Astrocyte (in vitro differentiated cells and primary cell): ENCODE measurements around the gene MCHR1. TPM values are rescaled to one million over a fixed set of nuclear protein-coding genes. Genes with fewer than 3 reads are reported as not detected.

Experiments
- DNase-seq: peaks from one replicate; pipeline ENCODE4 v3.0.0-alpha.2; 2010; ENCODE audit warnings: low read depth
- FAIRE-seq: peaks from 2 replicates; lab custom pipeline; 2011; peaks lifted over from hg19 to GRCh38; lab: Jason Lieb, UNC
- H2AFZ ChIP-seq: 2 replicates; pipeline ENCODE4 v1.6.0; 2012; ENCODE audit warnings: low read depth, low read length, inconsistent platforms
- H3K27ac ChIP-seq: 2 replicates; pipeline ENCODE4 v1.5.1; 2011; ENCODE audit warnings: low read depth, low read length, inconsistent platforms
- H3K27me3 ChIP-seq: 2 replicates; pipeline ENCODE4 v1.6.0; 2011; ENCODE audit warnings: low read length, inconsistent platforms; ENCODE audit not compliant: insufficient read depth
- H3K36me3 ChIP-seq: 2 replicates; pipeline ENCODE4 v1.5.1; 2011; ENCODE audit warnings: low read length, inconsistent platforms; ENCODE audit not compliant: insufficient read depth
- H3K4me1 ChIP-seq: 2 replicates; pipeline ENCODE4 v1.5.1; 2011; ENCODE audit warnings: low read length, inconsistent platforms; ENCODE audit not compliant: insufficient read depth
- H3K4me2 ChIP-seq: 2 replicates; pipeline ENCODE4 v1.6.0; 2012; ENCODE audit warnings: low read length, inconsistent platforms
- H3K4me3 ChIP-seq: 2 replicates; pipeline ENCODE4 v1.5.1; 2011; ENCODE audit warnings: low read depth, mild to moderate bottlenecking, low read length, inconsistent platforms; ENCODE audit not compliant: insufficient read depth
- H3K79me2 ChIP-seq: 2 replicates; pipeline ENCODE4 v1.6.0; 2012; ENCODE audit warnings: mild to moderate bottlenecking, low read length, inconsistent platforms; ENCODE audit not compliant: insufficient read depth
- H3K9ac ChIP-seq: 2 replicates; pipeline ENCODE4 v1.6.0; 2012; ENCODE audit warnings: mild to moderate bottlenecking, low read length, inconsistent platforms
- H3K9me3 ChIP-seq: 2 replicates; pipeline ENCODE4 v1.5.1; 2012; ENCODE audit warnings: low read depth, mild to moderate bottlenecking, low read length, inconsistent platforms; ENCODE audit not compliant: insufficient read depth
- H4K20me1 ChIP-seq: 2 replicates; pipeline ENCODE4 v1.6.0; 2012; ENCODE audit warnings: low read length, inconsistent platforms; ENCODE audit not compliant: insufficient read depth
- H3K27ac Mint-ChIP-seq: one replicate; pipeline ENCODE4 v1.8.0; 2021; ENCODE audit warnings: mild to moderate bottlenecking, mixed read lengths; ENCODE audit not compliant: unreplicated experiment
- H3K27me3 Mint-ChIP-seq: one replicate; pipeline ENCODE4 v1.8.0; 2021; ENCODE audit warnings: low read depth, mixed read lengths; ENCODE audit not compliant: unreplicated experiment
- H3K36me3 Mint-ChIP-seq: one replicate; pipeline ENCODE4 v1.8.0; 2021; ENCODE audit warnings: low read depth, mixed read lengths; ENCODE audit not compliant: unreplicated experiment
- H3K4me1 Mint-ChIP-seq: one replicate; pipeline ENCODE4 v1.8.0; 2021; ENCODE audit warnings: low read depth, mixed read lengths; ENCODE audit not compliant: unreplicated experiment
- H3K4me3 Mint-ChIP-seq: one replicate; pipeline ENCODE4 v1.8.0; 2021; ENCODE audit warnings: mild to moderate bottlenecking, moderate library complexity, mixed read lengths; ENCODE audit not compliant: unreplicated experiment
- H3K9me3 Mint-ChIP-seq: one replicate; pipeline ENCODE4 v1.8.0; 2021; ENCODE audit warnings: mild to moderate bottlenecking, mixed read lengths; ENCODE audit not compliant: unreplicated experiment
- CTCF ChIP-seq: IDR thresholded peaks from 2 replicates; pipeline ENCODE4 v1.5.1; 2011; ENCODE audit warnings: low read depth, mild to moderate bottlenecking, inconsistent platforms, low read length, moderate library complexity; ENCODE audit not compliant: insufficient read depth
- EZH2 ChIP-seq: IDR thresholded peaks from 2 replicates; pipeline ENCODE4 v1.6.1; 2012; ENCODE audit warnings: mild to moderate bottlenecking, low read length, inconsistent platforms; ENCODE audit not compliant: insufficient read depth
- total RNA-seq: library from RNA; stranded (reverse); gene quantifications from 2 replicates; pipeline ENCODE4 v1.2.1, GENCODE V29; 2021

The MCHR1 gene
- total RNA-seq, 1 donor from 2014 or later, result 1.8 TPM

DNA sequence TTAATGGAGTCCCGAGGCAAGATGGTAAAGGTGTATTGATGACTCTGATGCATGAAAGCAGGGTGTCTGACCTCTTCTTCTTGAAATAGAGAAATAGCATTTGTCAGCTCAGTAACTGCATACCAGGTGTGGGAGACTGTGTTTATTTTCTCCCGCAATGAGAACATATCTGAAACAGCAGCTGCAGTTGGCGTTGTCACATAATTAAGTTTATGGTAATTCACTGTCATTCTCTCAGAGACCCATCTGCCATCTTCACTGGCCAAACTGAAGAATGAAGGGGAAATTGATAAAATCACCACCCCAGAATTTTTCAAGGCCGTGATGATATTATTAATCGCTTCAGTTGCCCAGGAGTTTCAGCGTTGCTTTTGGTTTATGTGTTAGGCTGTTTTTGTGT lies 20.1 kb upstream of the MCHR1 start:
- H3K27ac ChIP-seq, result no peak overlapping the region
- FAIRE-seq, result no peak
- Mint-ChIP-seq H3K27me3 (peaks cover 7% of the 10 kb centered on the region), H3K27ac (no peak overlapping the region), H3K4me1 (peaks cover 8% of the 10 kb centered on the region), H3K36me3 (no peaks in the 10 kb centered on the region), H3K4me3 (no peak overlapping the region), H3K9me3 (peaks cover 4% of the 10 kb centered on the region)
- H3K4me1 ChIP-seq, result peaks cover 9% of the 10 kb centered on the region
- no peak overlapping the region for H3K4me2 ChIP-seq
- no peak for DNase-seq
- no peak overlapping the region for H2AFZ ChIP-seq
- H3K27me3 ChIP-seq, result no peaks in the 10 kb centered on the region
- no peaks in the 10 kb centered on the region for H4K20me1 ChIP-seq
- H3K36me3 ChIP-seq, result no peaks in the 10 kb centered on the region
- no peak overlapping the region for H3K4me3 ChIP-seq
- TF ChIP-seq EZH2 (no peak), CTCF (no peak)
- H3K79me2 ChIP-seq, result no peaks in the 10 kb centered on the region
- H3K9me3 ChIP-seq, result no peaks in the 10 kb centered on the region
- H3K9ac ChIP-seq, result no peak overlapping the region

DNA sequence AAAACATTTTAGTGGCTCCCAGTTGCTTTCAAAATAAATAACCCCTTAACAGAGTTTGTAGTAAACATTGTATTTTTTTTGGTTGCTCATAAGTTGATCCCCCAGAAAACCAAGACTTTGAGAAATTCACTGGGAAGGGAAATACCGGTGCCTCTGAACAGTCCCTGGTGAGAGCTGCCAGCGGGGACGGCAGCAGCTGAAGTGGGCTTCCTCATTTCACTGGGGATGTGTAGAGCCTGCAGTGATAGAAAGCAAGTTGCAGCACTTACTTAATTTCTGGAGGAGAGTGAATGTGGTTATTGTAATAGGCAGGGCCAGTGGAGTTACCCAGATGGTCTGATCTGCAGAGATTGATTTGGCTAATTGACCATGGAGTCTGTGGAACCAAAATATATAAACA lies 18.6 kb upstream of the MCHR1 start:
- H3K27ac Mint-ChIP-seq, result no peak overlapping the region
- FAIRE-seq, result no peak
- TF ChIP-seq EZH2 (no peak), CTCF (no peak)

DNA sequence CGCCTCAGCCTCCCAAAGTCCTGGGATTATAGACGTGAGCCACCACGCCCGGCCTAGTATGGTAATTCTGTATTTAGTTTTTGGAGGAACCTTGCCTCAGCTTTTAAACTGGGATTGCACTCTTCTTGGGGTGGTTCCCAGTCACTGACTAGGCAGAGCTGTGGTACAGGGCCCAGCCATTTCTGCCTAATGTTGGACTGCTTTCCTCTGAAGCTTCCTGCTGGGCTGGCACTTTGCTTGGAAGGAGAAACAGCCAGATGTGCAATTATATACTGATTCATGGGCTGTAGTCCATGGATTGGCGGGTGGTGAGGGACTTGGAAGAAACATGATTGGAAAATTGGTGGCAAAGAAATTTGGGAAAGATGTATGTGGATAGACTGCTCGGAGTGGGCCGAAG lies 17.6 kb upstream of the MCHR1 start:
- Mint-ChIP-seq H3K27ac (no peak overlapping the region), H3K27me3 (peaks cover 7% of the 10 kb centered on the region), H3K4me1 (no peaks in the 10 kb centered on the region), H3K36me3 (no peaks in the 10 kb centered on the region), H3K9me3 (peaks cover 4% of the 10 kb centered on the region), H3K4me3 (no peak overlapping the region)
- H4K20me1 ChIP-seq, result no peaks in the 10 kb centered on the region
- no peak overlapping the region for H3K27ac ChIP-seq
- FAIRE-seq, result no peak
- H3K79me2 ChIP-seq, result no peaks in the 10 kb centered on the region
- no peaks in the 10 kb centered on the region for H3K36me3 ChIP-seq
- H3K9ac ChIP-seq, result no peak overlapping the region
- no peaks in the 10 kb centered on the region for H3K9me3 ChIP-seq
- no peak overlapping the region for H2AFZ ChIP-seq
- TF ChIP-seq EZH2 (no peak), CTCF (no peak)
- no peaks in the 10 kb centered on the region for H3K27me3 ChIP-seq
- no peak for DNase-seq
- no peak overlapping the region for H3K4me3 ChIP-seq
- no peaks in the 10 kb centered on the region for H3K4me1 ChIP-seq
- no peak overlapping the region for H3K4me2 ChIP-seq

More for the DNA sequence above, 18.6 kb upstream of the MCHR1 start:
- Mint-ChIP-seq H3K9me3 (peaks cover 4% of the 10 kb centered on the region), H3K36me3 (no peaks in the 10 kb centered on the region), H3K27me3 (peaks cover 7% of the 10 kb centered on the region), H3K4me3 (no peak overlapping the region), H3K4me1 (no peaks in the 10 kb centered on the region)
- Histone ChIP-seq H2AFZ (no peak overlapping the region), H4K20me1 (no peaks in the 10 kb centered on the region), H3K4me1 (no peaks in the 10 kb centered on the region), H3K4me3 (no peak overlapping the region), H3K36me3 (no peaks in the 10 kb centered on the region), H3K9me3 (no peaks in the 10 kb centered on the region), H3K9ac (no peak overlapping the region), H3K79me2 (no peaks in the 10 kb centered on the region), H3K27ac (no peak overlapping the region), H3K27me3 (no peaks in the 10 kb centered on the region), H3K4me2 (no peak overlapping the region)
- no peak for DNase-seq
